ENCODE results near the gene ANK3. TPM values are rescaled to one million over a fixed set of nuclear protein-coding genes. Genes with fewer than 3 reads are reported as not detected.
A peak's percentile ranks its signal among the peaks of the same experiment; 100 is the strongest.

Gene ANK3
- total and polyA plus RNA-seq, 2 donors (not counting 1 experiment from before 2014, with no cell fraction given), result 0.50 to 0.79 TPM

GRCh38 chr10:60194421-60194820 is 195.3 kb downstream of the ANK3 start:
- Histone ChIP-seq H3K27ac (ENCODE audit: insufficient read depth, low read length) (no peak overlapping the region), H3K4me2 (ENCODE audit: extremely low read depth, insufficient read depth, low read length) (no peak overlapping the region), H3K9ac (ENCODE audit: insufficient read depth, low read length) (no peak overlapping the region), H3K9me3 (ENCODE audit: control insufficient read depth, insufficient read depth, low read depth, low read length) (no peaks in the 10 kb centered on the region), H3K27me3 (ENCODE audit: control insufficient read depth, insufficient read depth, low read length) (no peaks in the 10 kb centered on the region), H2AFZ (ENCODE audit: low read length) (no peak overlapping the region), H3K4me3 (replicated peaks in 1 of 4; ENCODE audit: control extremely low read depth in 1 of 4, insufficient read depth in 1 of 4, low read depth in 3 of 4, low read length in 4 of 4) (no peak overlapping the region), H3K36me3 (ENCODE audit: control insufficient read depth, insufficient read depth, low read length) (no peaks in the 10 kb centered on the region), H4K20me1 (ENCODE audit: control insufficient read depth, extremely low read depth, insufficient read depth, low read length) (no peaks in the 10 kb centered on the region), H3K79me2 (ENCODE audit: control insufficient read depth, insufficient read depth, low read length) (no peaks in the 10 kb centered on the region), H3K4me1 (ENCODE audit: control insufficient read depth, extremely low read depth, insufficient read depth, low read length) (no peaks in the 10 kb centered on the region)
- no peak for DNase-seq (ENCODE audit: low read depth in 2 of 2)
- TF ChIP-seq EZH2 (IDR thresholded peaks at IDR 0.05; ENCODE audit: low read length, missing control alignments) (no peak), CTCF (conservative IDR thresholded peaks at IDR 0.05 in 1 of 2, IDR thresholded peaks at IDR 0.05 in 1 of 2; ENCODE audit: low read depth in 1 of 2, low read length in 2 of 2) (no peak)

- TF ChIP-seq CTCF (conservative IDR thresholded peaks at IDR 0.05 in 1 of 2, IDR thresholded peaks at IDR 0.05 in 1 of 2; ENCODE audit: low read depth in 1 of 2, low read length in 2 of 2) (no peak), EZH2 (IDR thresholded peaks at IDR 0.05; ENCODE audit: low read length, missing control alignments) (no peak)
- H3K27ac ChIP-seq (ENCODE audit: insufficient read depth, low read length), result no peak overlapping the region
- no peak for DNase-seq (ENCODE audit: low read depth in 2 of 2)
Measured at GRCh38 chr10:60192946-60193345, 196.7 kb downstream of the ANK3 start.

GRCh38 chr10:60189861-60190475 is 199.7 kb downstream of the ANK3 start:
- H3K27ac ChIP-seq (ENCODE audit: insufficient read depth, low read length), result no peak overlapping the region
- no peak for TF ChIP-seq CTCF (conservative IDR thresholded peaks at IDR 0.05 in 1 of 2, IDR thresholded peaks at IDR 0.05 in 1 of 2; ENCODE audit: low read depth in 1 of 2, low read length in 2 of 2)
- TF ChIP-seq EZH2 (IDR thresholded peaks at IDR 0.05; ENCODE audit: low read length, missing control alignments), result no peak
- H3K4me3 ChIP-seq (replicated peaks in 1 of 4; ENCODE audit: control extremely low read depth in 1 of 4, insufficient read depth in 1 of 4, low read depth in 3 of 4, low read length in 4 of 4), result no peak overlapping the region
- H3K4me1 ChIP-seq (ENCODE audit: control insufficient read depth, extremely low read depth, insufficient read depth, low read length), result peaks cover 2% of the 10 kb centered on the region
- no peaks in the 10 kb centered on the region for H3K79me2 ChIP-seq (ENCODE audit: control insufficient read depth, insufficient read depth, low read length)
- no peak overlapping the region for H3K4me2 ChIP-seq (ENCODE audit: extremely low read depth, insufficient read depth, low read length)
- no peak overlapping the region for H2AFZ ChIP-seq (ENCODE audit: low read length)
- DNase-seq (ENCODE audit: low read depth in 2 of 2), result peak in 1 of 2 donors; percentile 29
- no peaks in the 10 kb centered on the region for H3K9me3 ChIP-seq (ENCODE audit: control insufficient read depth, insufficient read depth, low read depth, low read length)
- H3K9ac ChIP-seq (ENCODE audit: insufficient read depth, low read length), result no peak overlapping the region
- H3K36me3 ChIP-seq (ENCODE audit: control insufficient read depth, insufficient read depth, low read length), result no peaks in the 10 kb centered on the region
- H4K20me1 ChIP-seq (ENCODE audit: control insufficient read depth, extremely low read depth, insufficient read depth, low read length), result no peaks in the 10 kb centered on the region
- no peaks in the 10 kb centered on the region for H3K27me3 ChIP-seq (ENCODE audit: control insufficient read depth, insufficient read depth, low read length)

More at GRCh38 chr10:60192946-60193345, 196.7 kb downstream of the ANK3 start:
- Histone ChIP-seq H2AFZ (ENCODE audit: low read length) (no peak overlapping the region), H3K27me3 (ENCODE audit: control insufficient read depth, insufficient read depth, low read length) (no peaks in the 10 kb centered on the region), H3K9me3 (ENCODE audit: control insufficient read depth, insufficient read depth, low read depth, low read length) (no peaks in the 10 kb centered on the region), H3K9ac (ENCODE audit: insufficient read depth, low read length) (no peak overlapping the region), H3K4me3 (replicated peaks in 1 of 4; ENCODE audit: control extremely low read depth in 1 of 4, insufficient read depth in 1 of 4, low read depth in 3 of 4, low read length in 4 of 4) (no peak overlapping the region), H4K20me1 (ENCODE audit: control insufficient read depth, extremely low read depth, insufficient read depth, low read length) (no peaks in the 10 kb centered on the region), H3K4me2 (ENCODE audit: extremely low read depth, insufficient read depth, low read length) (no peak overlapping the region), H3K36me3 (ENCODE audit: control insufficient read depth, insufficient read depth, low read length) (no peaks in the 10 kb centered on the region), H3K79me2 (ENCODE audit: control insufficient read depth, insufficient read depth, low read length) (no peaks in the 10 kb centered on the region), H3K4me1 (ENCODE audit: control insufficient read depth, extremely low read depth, insufficient read depth, low read length) (no peaks in the 10 kb centered on the region)

Data from fibroblast of lung (primary cell).